Thoracic aorta (tissue), 2 donors: ENCODE measurements around the gene SMARCA5. TPM values are rescaled to one million over a fixed set of nuclear protein-coding genes. Genes with fewer than 3 reads are reported as not detected.

Experiments used
- ATAC-seq: fragments of 150-250 bp; one replicate; pipeline ENCODE4 v1.8.0; 2017; ENCODE audit warnings: low read depth; ENCODE audit not compliant: insufficient number of reproducible peaks, low FRiP score
- DNase-seq: peaks from one replicate; pipeline ENCODE4 v3.0.0-alpha.2; 2020; ENCODE audit warnings: low spot score
- H3K27ac ChIP-seq, 2 donors: fragments of 200-600 bp; sonication (generic); 1 replicate in 1 of 2; 2 replicates in 1 of 2; pipeline ENCODE4 v1.5.1; 2016; ENCODE audit warnings: mild to moderate bottlenecking in 2 of 2, moderate library complexity in 2 of 2
- H3K27me3 ChIP-seq: fragments of 200-600 bp; sonication (generic); replicated peaks from 2 replicates; pipeline ENCODE4 v1.6.0; 2016; ENCODE audit warnings: mild to moderate bottlenecking; ENCODE audit not compliant: insufficient read depth
- H3K36me3 ChIP-seq: fragments of 200-600 bp; sonication (generic); one replicate; pipeline ENCODE4 v1.5.1; 2016
- H3K4me1 ChIP-seq, 2 donors: fragments of 200-600 bp; sonication (generic); 1 replicate in 1 of 2; 2 replicates in 1 of 2; pipeline versions ENCODE4 v1.5.1 to v1.6.0; 2016; ENCODE audit warnings: low read depth in 2 of 2, mild to moderate bottlenecking in 1 of 2; ENCODE audit not compliant: control insufficient read depth in 1 of 2
- H3K4me3 ChIP-seq: fragments of 200-600 bp; sonication (generic); 2 replicates; pipeline ENCODE4 v1.5.1; 2016; ENCODE audit warnings: mild to moderate bottlenecking
- H3K9me3 ChIP-seq: fragments of 200-600 bp; sonication (generic); 2 replicates; pipeline ENCODE4 v1.5.1; 2016
- total RNA-seq, 2 donors: library from RNA; depleted of rRNA; stranded (reverse); fragments of >200 nt; gene quantifications; one replicate each; pipeline versions ENCODE4 v1.1.0 to v1.2.3, GENCODE V29; 2016
- TF ChIP-seq, protein P1 (sequence below): fragments of 200-600 bp; sonication (generic); IDR thresholded peaks from one replicate; pipeline ENCODE4 v1.5.1; 2019; ENCODE audit warnings: antibody characterized with exemption

Gene SMARCA5
- total RNA-seq, 2 donors from 2014 or later, result 19.2 to 75.8 TPM

DNA sequence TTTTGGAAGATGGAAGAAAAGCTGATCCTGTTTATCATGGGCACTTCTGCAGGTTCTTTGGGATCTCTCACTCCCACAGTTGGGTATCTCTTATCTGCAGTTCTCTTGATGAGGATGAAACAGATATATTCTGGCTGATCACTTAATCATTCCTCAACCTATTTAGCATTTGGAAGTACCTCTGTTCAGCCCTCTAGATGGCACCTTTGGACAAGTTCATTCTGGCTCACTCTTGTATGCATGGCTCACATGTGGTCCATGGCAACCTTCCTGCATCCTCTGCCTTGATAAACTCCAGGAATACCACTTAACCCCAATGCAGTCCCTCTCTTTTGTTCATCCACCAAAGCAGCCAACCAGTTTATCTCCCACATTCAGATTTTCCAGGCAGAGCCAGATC lies 74.2 kb downstream of the SMARCA5 start:
- no peaks in the 10 kb centered on the region for H3K36me3 ChIP-seq
- H3K4me1 ChIP-seq, result peaks cover 0 to 6% of the 10 kb centered on the region in 2 donors
- ATAC-seq (no peak), DNase-seq (no peak)
- no peaks in the 10 kb centered on the region for H3K27me3 ChIP-seq
- TF ChIP-seq, protein P1, sequence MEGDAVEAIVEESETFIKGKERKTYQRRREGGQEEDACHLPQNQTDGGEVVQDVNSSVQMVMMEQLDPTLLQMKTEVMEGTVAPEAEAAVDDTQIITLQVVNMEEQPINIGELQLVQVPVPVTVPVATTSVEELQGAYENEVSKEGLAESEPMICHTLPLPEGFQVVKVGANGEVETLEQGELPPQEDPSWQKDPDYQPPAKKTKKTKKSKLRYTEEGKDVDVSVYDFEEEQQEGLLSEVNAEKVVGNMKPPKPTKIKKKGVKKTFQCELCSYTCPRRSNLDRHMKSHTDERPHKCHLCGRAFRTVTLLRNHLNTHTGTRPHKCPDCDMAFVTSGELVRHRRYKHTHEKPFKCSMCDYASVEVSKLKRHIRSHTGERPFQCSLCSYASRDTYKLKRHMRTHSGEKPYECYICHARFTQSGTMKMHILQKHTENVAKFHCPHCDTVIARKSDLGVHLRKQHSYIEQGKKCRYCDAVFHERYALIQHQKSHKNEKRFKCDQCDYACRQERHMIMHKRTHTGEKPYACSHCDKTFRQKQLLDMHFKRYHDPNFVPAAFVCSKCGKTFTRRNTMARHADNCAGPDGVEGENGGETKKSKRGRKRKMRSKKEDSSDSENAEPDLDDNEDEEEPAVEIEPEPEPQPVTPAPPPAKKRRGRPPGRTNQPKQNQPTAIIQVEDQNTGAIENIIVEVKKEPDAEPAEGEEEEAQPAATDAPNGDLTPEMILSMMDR, result no peak
- H3K27ac ChIP-seq, result no peak overlapping the region
- no peak overlapping the region for H3K4me3 ChIP-seq
- peaks cover 7% of the 10 kb centered on the region for H3K9me3 ChIP-seq

DNA sequence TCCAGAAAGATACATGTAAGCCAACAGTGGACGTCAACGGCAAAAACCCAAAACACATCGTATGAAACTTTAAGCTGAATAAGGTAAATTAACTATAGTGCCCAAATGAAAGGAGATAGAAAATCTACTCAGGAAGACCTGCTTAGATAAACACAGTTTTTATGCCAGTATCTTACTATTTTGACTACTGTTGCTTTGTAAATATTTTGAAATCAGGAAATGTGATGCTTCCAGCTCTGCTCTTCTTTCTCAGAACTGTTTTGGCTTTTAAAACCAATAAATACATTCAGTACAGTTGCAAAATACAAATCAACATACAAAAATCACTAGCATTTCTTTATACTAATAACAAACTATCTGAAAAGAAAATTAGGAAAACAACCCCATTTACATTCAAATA lies 83.8 kb downstream of the SMARCA5 start:
- Histone ChIP-seq H3K4me1 (peaks cover 8 to 19% of the 10 kb centered on the region in 2 donors), H3K9me3 (no peaks in the 10 kb centered on the region), H3K36me3 (no peaks in the 10 kb centered on the region), H3K27me3 (no peaks in the 10 kb centered on the region), H3K27ac (no peak overlapping the region), H3K4me3 (no peak overlapping the region)
- ATAC-seq, result no peak
- TF ChIP-seq, protein P1, result no peak
- no peak for DNase-seq

DNA sequence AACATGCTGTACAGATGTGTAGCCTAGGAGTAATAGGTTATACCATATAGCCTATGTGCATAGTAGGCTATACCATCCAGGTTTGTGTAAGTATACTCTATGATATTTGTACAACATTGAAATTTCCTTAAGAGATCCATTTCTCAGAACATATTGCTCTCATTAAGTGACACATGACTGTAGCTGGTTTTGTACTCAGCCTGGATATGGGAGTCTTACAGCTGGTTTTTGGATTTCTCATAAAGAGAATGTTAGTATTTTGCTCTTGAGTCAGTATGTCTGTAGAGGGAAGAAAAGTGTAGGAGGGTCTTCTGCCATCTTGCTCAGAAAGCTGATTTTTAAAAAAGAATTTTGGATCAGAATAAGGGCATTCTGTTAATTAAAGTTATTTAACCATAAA lies 85.3 kb downstream of the SMARCA5 start:
- Histone ChIP-seq H3K36me3 (no peaks in the 10 kb centered on the region), H3K27ac (no peak overlapping the region), H3K4me1 (peaks cover 8 to 19% of the 10 kb centered on the region in 2 donors), H3K27me3 (no peaks in the 10 kb centered on the region), H3K9me3 (no peaks in the 10 kb centered on the region), H3K4me3 (no peak overlapping the region)
- no peak for ATAC-seq
- DNase-seq, result no peak
- TF ChIP-seq, protein P1, result no peak

DNA sequence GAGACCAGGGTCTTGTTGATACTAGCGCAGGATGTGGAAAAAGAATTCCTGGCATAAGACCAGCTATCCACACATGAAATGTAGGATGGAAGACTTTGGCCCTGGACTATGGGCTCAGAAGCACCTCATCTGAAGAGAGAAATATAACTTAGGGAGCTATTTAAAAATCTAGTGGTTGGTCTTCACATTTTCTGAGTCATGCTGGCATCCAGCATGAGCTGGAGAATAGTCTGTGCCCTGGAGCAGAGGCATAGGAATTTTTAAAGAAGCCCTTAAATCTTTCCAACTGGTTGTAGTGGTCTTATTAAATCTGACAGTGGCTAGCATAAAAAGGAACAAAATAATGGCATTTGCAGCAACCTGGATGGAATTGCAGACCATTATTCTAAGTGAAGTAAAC lies 86.3 kb downstream of the SMARCA5 start:
- no peak for DNase-seq
- H3K4me1 ChIP-seq, result peaks cover 8 to 19% of the 10 kb centered on the region in 2 donors
- TF ChIP-seq, protein P1, result no peak
- H3K27me3 ChIP-seq, result no peaks in the 10 kb centered on the region
- no peak overlapping the region for H3K27ac ChIP-seq
- ATAC-seq, result no peak
- H3K9me3 ChIP-seq, result no peaks in the 10 kb centered on the region
- no peaks in the 10 kb centered on the region for H3K36me3 ChIP-seq
- no peak overlapping the region for H3K4me3 ChIP-seq

- TF ChIP-seq, protein P1, result no peak
Observed at GRCh38 chr4:143606480-143606879, 93.0 kb downstream of the SMARCA5 start.

More at GRCh38 chr4:143606480-143606879, 93.0 kb downstream of the SMARCA5 start:
- DNase-seq (no peak), ATAC-seq (no peak)
- H3K27me3 ChIP-seq, result no peaks in the 10 kb centered on the region
- H3K36me3 ChIP-seq, result no peaks in the 10 kb centered on the region
- H3K27ac ChIP-seq, result no peak overlapping the region
- H3K4me3 ChIP-seq, result no peak overlapping the region
- H3K4me1 ChIP-seq, result peaks cover 0 to 2% of the 10 kb centered on the region in 2 donors
- no peaks in the 10 kb centered on the region for H3K9me3 ChIP-seq

Other genes with a start within 250 kb of the SMARCA5 start
- 10 to 100 TPM; 48.3 to 77.3 TPM for gene GAB1, start 176.8 kb upstream of the SMARCA5 start, total RNA-seq
- gene FREM3, start 187.0 kb downstream of the SMARCA5 start, total RNA-seq, result under 1 TPM; 0.14 TPM